HG03025 (cell line): ENCODE data around the gene NLRP1.

Experiments
- ATAC-seq: cut with Tn5 transposase; IDR thresholded peaks from one replicate; pipeline ENCODE4 v1.9.1; 2021; ENCODE audit warnings: mild to moderate bottlenecking, moderate library complexity; ENCODE audit not compliant: unreplicated experiment, low FRiP score

The NLRP1 gene

GRCh38 chr17:5558815-5559785 is 25.2 kb downstream of the NLRP1 start:
- ATAC-seq, result no peak

GRCh38 chr17:5557990-5558389 is 26.3 kb downstream of the NLRP1 start:
- no peak for ATAC-seq

GRCh38 chr17:5557485-5557884 is 26.8 kb downstream of the NLRP1 start:
- ATAC-seq, result no peak

GRCh38 chr17:5555254-5555653 is 29.1 kb downstream of the NLRP1 start:
- ATAC-seq, result no peak

DNA sequence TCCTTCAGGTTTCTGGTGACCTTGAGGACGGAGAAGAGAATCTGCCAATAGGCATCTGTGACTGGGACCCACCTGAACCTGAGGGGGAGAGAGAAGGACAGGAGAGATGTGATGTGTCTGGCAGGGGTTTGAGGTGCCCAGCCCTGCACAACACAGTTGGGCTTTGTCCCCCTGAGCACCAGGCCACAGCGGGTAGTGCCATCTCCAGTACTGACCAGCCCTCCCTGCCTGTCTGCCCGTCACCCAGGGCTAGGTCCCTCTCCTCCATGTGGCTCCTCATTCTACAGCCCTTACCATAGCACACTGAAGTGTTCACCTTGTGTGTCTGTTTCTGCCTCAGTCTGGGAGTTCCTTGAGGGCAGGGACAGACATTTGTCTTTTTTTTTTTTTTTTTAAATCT is 30.8 kb downstream of the NLRP1 start:
- ATAC-seq, result no peak

- ATAC-seq, result no peak
Measured at GRCh38 chr17:5552841-5553240, 31.5 kb downstream of the NLRP1 start.

GRCh38 chr17:5545051-5545987 is 39.0 kb downstream of the NLRP1 start:
- ATAC-seq, result no peak

GRCh38 chr17:5544115-5544514 is 40.2 kb downstream of the NLRP1 start:
- no peak for ATAC-seq

DNA sequence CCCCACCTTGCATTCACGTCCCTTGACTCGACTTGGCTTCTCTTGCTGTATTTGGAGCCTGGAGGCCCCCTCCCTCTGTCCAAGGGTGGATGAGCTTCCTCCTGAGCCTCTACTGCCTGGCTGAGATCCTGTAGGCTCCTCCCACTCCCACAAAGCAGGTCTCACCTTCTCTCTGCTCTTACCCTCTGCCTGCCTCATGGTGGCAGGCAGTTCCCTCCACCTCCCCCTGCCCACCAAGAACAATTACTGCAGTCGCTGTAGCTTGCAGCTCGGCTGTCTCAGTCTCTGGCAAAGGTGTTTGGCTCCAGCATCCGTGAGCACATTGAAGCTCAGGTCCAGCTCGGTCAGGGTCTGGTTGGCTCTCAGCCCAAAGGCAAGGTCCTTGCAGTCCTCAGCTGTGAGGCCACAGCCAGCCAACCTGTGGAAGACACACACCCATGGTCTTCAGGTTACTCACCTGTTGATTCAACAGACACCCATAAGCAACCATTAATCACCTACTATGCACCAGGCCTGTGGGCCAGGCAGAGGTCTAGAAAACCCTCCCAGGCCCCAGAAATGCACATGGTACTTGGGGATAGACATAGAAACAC is 42.6 kb downstream of the NLRP1 start:
- ATAC-seq, result no peak

- no peak for ATAC-seq
Measured at GRCh38 chr17:5540321-5540720, 44.0 kb downstream of the NLRP1 start.

DNA sequence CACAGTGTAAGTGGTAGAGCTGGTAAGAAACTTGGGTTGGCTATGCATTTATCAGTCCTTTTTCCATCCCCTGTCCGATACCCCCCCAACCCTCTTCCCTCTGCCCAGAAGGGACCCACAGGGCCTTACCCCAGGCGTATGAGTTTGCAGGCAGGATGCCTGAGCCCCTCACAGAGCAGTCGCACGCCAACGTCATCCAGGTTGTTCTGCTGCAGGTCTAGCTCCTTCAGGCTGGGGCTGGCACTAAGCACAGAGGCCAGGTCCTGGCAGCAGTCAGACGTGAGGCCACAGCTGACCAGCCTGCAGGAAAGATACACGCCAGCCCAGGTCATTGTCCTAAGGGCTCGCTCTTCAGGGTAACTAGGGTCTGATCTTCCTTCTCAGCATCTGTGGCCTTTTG is 45.0 kb downstream of the NLRP1 start:
- no peak for ATAC-seq

DNA sequence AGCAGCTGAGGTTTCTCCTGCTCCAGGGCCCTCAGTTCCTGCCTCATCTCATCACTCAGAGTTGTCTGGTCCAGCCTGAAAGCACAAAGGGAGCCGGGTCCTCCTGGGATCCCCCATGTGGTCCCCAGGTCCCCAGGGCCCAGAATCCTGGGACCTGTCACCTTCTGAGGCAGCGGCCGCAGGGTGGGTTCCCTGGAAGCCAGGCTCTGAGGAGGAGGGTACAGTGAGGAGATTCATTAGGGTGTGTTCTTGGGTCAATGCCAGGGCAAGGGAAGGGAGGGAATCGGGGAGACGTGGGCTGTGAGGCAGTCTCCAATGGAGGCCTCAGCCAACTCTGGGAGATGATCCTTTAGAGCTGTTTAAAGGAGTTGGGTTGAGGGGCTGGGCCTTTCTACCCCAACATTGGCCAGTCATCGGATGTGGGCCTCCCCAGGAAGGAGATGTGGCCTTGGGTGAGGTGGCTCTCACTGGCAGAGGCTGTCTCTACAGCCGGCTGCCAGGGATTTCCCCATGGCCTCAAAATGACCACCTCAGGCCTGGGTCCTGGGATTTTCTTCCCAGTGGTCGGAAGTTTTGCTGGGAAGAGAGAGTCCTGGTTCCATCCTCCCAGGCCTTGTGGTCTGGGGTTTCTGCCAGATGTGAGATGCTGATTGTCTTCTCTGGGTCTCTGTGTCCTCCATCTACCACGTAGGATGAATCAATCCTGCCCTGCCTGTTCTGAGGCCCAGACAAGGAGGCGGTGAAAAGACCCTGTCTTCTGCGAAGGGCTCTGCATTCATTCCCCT is 47.3 kb downstream of the NLRP1 start:
- no peak for ATAC-seq

DNA sequence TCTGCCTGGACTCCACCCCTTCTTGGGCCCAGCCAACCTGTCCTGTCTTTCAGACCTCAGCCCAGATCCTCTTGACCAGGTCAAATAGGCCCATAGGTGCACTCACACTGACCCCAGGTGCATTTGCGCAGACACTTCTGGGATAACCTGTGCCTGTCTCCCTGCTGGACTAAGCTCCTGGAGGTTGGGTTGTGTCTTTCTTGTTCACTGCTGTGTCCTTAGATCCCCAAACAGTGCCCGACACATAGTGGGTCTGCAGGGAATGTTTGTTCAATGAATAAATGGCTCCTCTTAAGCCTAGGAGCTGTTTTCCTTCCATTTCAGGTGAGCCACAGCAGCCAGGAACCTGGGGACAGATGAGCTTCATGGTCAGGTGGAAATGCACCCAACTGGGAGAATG is 48.9 kb downstream of the NLRP1 start:
- no peak for ATAC-seq

DNA sequence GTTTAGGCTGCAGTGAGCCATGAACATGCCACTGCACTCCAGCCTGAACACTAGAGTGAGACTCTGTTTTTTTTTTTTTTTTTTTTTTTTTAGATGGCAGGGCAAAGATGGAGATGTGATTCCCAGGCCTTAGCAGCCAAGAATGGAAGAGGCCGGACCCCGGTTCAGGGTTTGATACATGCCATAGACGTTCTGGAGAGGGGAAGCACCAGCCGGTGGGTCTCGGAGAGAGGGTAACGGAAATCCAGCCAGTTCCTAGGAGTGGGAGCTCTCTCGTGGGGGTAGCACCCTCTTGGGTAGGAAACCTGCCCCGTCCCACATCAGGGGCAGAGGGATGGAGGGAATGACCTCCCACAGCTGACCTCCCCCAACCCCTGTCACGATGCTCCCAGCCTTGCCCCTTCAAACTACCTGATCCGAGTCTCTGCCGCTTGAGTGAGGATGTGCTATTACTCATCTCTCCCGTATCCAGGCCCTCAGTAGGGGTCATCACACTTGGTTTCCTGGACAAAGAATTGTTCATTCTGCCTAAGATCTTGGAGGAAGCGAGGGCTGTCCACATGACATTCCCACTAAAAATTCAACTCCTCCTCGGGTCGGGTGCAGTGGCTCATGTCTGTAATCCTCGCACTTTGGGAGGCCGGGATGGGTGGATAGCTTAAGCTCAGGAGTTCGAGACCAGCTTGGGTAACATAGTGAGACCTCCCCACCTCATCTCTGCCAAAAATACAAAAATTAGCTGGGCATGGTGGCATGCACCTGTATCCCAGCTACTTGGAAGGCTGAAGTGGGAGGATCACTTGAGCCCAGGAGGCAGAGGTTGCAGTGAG is 50.6 kb downstream of the NLRP1 start:
- no peak for ATAC-seq

DNA sequence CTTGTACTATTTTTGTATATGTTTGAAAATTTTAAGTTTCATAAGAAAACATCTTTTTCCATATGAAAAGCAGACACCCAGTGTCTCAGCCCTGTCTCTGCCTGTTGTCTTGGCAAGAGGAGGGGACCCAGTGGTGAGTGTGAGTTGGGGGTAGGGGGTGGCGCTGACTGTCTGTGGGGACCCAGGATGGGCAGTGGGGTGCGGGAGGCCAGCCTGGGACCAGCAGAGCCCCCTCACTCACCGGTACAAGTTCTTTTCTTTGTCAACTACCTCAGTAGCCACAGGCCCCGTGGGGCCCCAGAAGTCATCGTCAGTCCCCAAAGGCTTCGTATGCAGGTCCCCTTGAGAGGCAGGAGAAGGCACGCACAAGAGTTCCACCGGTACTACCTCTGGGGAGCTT is 51.7 kb downstream of the NLRP1 start:
- ATAC-seq, result no peak

DNA sequence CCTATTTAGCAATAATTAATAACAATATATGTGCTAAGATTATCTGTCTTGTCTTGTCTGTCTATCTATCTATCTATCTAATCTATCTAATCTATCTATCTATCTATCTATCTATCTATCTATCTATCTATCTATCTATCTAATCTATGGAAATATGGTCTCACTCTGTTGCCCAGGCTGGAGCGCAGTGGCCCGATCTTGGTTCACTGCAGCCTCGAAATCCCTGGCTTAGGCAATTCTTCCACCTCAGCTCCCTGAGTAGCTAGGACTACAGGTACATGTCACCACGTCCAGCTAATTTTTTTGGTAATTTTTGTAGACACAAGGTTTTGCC is 53.3 kb downstream of the NLRP1 start:
- ATAC-seq, result no peak

GRCh38 chr17:5530265-5531084 is 53.8 kb downstream of the NLRP1 start:
- ATAC-seq, result no peak

GRCh38 chr17:5527601-5528250 is 56.6 kb downstream of the NLRP1 start:
- ATAC-seq, result no peak
